HL-60 (cell line): ENCODE results near the gene PHLDA2.

ENCODE experiments used
- GABPA ChIP-seq: IDR thresholded peaks from 2 replicates; pipeline ENCODE4 v1.6.1; 2012; ENCODE audit warnings: low read depth
- POLR2AphosphoS5 ChIP-seq: IDR thresholded peaks from 2 replicates; pipeline ENCODE4 v1.6.1; 2012; ENCODE audit warnings: low read depth
- SPI1 ChIP-seq: IDR thresholded peaks from 2 replicates; pipeline ENCODE4 v1.6.1; 2012; ENCODE audit warnings: low read depth, mild to moderate bottlenecking, borderline replicate concordance
- TF ChIP-seq, protein P1 (sequence below): IDR thresholded peaks from one replicate; pipeline ENCODE4 v1.5.1; 2011; ENCODE audit warnings: low read length, control low read depth, inconsistent platforms; ENCODE audit not compliant: insufficient read depth
- TF ChIP-seq, protein P2 (sequence below): IDR thresholded peaks from 2 replicates; pipeline ENCODE4 v1.6.1; 2012; ENCODE audit warnings: low read depth; ENCODE audit not compliant: insufficient replicate concordance

DNA sequence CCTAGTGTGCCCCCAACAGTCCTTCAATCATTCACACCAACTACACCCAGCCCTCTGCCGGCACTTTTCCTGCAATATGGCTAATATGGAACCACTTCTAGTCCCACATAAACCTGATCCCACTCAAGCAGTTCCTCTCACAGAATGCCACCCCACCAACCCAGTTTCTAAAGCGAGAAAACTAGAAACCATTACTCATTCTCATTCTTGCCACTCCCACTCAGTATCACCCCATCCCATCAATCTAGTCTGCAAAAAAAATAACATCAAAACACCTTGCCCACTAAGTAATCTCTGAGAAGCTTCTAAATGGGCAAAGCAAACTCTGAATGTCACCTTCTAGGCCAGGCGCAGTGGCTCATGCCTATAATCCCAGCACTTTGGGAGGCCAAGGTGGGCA is 45.1 kb upstream of the PHLDA2 start:
- TF ChIP-seq, protein P1, sequence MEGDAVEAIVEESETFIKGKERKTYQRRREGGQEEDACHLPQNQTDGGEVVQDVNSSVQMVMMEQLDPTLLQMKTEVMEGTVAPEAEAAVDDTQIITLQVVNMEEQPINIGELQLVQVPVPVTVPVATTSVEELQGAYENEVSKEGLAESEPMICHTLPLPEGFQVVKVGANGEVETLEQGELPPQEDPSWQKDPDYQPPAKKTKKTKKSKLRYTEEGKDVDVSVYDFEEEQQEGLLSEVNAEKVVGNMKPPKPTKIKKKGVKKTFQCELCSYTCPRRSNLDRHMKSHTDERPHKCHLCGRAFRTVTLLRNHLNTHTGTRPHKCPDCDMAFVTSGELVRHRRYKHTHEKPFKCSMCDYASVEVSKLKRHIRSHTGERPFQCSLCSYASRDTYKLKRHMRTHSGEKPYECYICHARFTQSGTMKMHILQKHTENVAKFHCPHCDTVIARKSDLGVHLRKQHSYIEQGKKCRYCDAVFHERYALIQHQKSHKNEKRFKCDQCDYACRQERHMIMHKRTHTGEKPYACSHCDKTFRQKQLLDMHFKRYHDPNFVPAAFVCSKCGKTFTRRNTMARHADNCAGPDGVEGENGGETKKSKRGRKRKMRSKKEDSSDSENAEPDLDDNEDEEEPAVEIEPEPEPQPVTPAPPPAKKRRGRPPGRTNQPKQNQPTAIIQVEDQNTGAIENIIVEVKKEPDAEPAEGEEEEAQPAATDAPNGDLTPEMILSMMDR = no peak
- TF ChIP-seq POLR2AphosphoS5 (no peak), GABPA (no peak), SPI1 (no peak)
- TF ChIP-seq, protein P2, sequence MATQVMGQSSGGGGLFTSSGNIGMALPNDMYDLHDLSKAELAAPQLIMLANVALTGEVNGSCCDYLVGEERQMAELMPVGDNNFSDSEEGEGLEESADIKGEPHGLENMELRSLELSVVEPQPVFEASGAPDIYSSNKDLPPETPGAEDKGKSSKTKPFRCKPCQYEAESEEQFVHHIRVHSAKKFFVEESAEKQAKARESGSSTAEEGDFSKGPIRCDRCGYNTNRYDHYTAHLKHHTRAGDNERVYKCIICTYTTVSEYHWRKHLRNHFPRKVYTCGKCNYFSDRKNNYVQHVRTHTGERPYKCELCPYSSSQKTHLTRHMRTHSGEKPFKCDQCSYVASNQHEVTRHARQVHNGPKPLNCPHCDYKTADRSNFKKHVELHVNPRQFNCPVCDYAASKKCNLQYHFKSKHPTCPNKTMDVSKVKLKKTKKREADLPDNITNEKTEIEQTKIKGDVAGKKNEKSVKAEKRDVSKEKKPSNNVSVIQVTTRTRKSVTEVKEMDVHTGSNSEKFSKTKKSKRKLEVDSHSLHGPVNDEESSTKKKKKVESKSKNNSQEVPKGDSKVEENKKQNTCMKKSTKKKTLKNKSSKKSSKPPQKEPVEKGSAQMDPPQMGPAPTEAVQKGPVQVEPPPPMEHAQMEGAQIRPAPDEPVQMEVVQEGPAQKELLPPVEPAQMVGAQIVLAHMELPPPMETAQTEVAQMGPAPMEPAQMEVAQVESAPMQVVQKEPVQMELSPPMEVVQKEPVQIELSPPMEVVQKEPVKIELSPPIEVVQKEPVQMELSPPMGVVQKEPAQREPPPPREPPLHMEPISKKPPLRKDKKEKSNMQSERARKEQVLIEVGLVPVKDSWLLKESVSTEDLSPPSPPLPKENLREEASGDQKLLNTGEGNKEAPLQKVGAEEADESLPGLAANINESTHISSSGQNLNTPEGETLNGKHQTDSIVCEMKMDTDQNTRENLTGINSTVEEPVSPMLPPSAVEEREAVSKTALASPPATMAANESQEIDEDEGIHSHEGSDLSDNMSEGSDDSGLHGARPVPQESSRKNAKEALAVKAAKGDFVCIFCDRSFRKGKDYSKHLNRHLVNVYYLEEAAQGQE = no peak
